ENCODE data around the gene ZNF687.

ZNF687 gene

DNA sequence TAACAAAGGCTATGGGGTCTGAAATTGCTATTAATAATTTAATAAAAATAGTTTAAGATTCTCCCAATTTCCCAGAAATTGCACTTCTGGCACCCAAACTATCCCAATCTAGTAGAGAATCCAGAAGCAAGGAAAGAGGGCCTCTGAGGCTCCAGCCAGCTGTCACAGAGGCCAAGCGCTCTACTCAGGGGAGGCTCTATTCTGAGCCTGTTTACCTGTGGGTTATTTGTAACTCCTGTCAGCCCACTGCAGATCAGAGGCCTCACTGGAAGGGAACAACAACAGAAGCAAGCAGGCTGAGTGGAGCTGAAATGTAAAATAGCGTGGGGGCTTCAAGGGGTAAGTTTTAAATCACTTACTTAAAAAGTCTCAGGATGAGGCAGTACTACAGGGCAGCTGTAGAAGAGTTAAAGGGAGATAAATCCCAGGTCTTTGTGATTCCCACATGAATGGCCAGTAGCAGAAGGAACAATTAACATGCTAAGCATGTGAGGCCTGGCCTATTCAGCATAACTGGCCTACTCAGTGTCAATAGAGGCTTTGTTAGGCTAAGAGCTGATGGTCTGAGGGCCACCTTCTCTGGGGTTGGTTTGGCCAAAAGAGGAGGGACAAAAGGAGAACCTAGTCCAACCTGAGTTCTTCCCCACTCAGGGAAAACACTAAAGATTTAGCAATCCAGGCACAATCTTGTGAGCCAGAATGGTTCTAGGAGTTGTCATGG lies 12.8 kb downstream of the ZNF687 start:
- H3K27ac ChIP-seq (replicated peaks) = no peak overlapping the region
- TF ChIP-seq, protein P1, sequence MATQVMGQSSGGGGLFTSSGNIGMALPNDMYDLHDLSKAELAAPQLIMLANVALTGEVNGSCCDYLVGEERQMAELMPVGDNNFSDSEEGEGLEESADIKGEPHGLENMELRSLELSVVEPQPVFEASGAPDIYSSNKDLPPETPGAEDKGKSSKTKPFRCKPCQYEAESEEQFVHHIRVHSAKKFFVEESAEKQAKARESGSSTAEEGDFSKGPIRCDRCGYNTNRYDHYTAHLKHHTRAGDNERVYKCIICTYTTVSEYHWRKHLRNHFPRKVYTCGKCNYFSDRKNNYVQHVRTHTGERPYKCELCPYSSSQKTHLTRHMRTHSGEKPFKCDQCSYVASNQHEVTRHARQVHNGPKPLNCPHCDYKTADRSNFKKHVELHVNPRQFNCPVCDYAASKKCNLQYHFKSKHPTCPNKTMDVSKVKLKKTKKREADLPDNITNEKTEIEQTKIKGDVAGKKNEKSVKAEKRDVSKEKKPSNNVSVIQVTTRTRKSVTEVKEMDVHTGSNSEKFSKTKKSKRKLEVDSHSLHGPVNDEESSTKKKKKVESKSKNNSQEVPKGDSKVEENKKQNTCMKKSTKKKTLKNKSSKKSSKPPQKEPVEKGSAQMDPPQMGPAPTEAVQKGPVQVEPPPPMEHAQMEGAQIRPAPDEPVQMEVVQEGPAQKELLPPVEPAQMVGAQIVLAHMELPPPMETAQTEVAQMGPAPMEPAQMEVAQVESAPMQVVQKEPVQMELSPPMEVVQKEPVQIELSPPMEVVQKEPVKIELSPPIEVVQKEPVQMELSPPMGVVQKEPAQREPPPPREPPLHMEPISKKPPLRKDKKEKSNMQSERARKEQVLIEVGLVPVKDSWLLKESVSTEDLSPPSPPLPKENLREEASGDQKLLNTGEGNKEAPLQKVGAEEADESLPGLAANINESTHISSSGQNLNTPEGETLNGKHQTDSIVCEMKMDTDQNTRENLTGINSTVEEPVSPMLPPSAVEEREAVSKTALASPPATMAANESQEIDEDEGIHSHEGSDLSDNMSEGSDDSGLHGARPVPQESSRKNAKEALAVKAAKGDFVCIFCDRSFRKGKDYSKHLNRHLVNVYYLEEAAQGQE (IDR thresholded peaks at IDR 0.05; ENCODE audit: insufficient replicate concordance, low read depth) = no peak
- TF ChIP-seq SPI1 (IDR thresholded peaks at IDR 0.05; ENCODE audit: borderline replicate concordance, low read depth) = no peak
- no peak for TF ChIP-seq POLR2AphosphoS5 (IDR thresholded peaks at IDR 0.05; ENCODE audit: low read depth)
- TF ChIP-seq GABPA (IDR thresholded peaks at IDR 0.05; ENCODE audit: low read depth) = no peak
- TF ChIP-seq CTCF (IDR thresholded peaks at IDR 0.05; ENCODE audit: insufficient read depth, low read length) = no peak
- H3K4me3 ChIP-seq (replicated peaks; ENCODE audit: insufficient read depth, low read length) = no peak overlapping the region
- no peaks in the 10 kb centered on the region for H3K27me3 ChIP-seq (ENCODE audit: insufficient read depth, poor library complexity, severe bottlenecking)
- no peak for DNase-seq (ENCODE audit: low read depth in 1 of 2, low spot score in 1 of 2)

DNA sequence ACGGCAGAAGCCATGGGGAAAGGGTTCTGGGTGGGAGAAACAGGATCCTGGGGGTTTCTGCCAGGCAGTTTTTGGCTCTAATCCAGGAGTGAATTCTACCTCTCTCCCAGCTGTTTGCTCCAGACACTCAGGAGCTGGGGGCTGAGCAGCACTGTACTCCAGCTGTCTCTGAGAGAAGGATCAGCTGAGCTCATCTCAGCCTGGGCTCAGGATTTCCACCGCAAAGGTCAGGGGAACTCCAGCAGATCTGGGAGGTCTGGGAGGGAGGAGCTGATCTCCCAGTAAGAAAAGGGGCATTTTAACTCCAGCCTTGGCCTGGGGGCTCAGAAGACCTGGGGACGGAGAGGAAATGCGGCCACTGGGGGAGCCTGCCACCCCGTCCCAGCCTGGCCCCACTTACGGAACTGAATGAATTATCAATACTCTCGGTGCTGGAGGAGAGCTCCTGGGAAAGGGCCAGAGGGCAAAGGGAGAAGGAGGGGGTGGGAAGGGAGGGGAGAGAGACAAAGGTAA lies 27.8 kb downstream of the ZNF687 start:
- Histone ChIP-seq H3K27ac (replicated peaks) (no peak overlapping the region), H3K27me3 (ENCODE audit: insufficient read depth, poor library complexity, severe bottlenecking) (no peaks in the 10 kb centered on the region), H3K4me3 (replicated peaks; ENCODE audit: insufficient read depth, low read length) (no peak overlapping the region)
- TF ChIP-seq, protein P1 (IDR thresholded peaks at IDR 0.05; ENCODE audit: insufficient replicate concordance, low read depth) = no peak
- TF ChIP-seq CTCF (IDR thresholded peaks at IDR 0.05; ENCODE audit: insufficient read depth, low read length) (no peak), GABPA (IDR thresholded peaks at IDR 0.05; ENCODE audit: low read depth) (no peak), SPI1 (IDR thresholded peaks at IDR 0.05; ENCODE audit: borderline replicate concordance, low read depth) (no peak), POLR2AphosphoS5 (IDR thresholded peaks at IDR 0.05; ENCODE audit: low read depth) (no peak)
- DNase-seq (ENCODE audit: low read depth in 1 of 2, low spot score in 1 of 2) = no peak

- Histone ChIP-seq H3K27ac (replicated peaks) (no peak overlapping the region), H3K27me3 (ENCODE audit: insufficient read depth, poor library complexity, severe bottlenecking) (no peaks in the 10 kb centered on the region), H3K4me3 (replicated peaks; ENCODE audit: insufficient read depth, low read length) (no peak overlapping the region)
- TF ChIP-seq CTCF (IDR thresholded peaks at IDR 0.05; ENCODE audit: insufficient read depth, low read length) (no peak), GABPA (IDR thresholded peaks at IDR 0.05; ENCODE audit: low read depth) (no peak), SPI1 (IDR thresholded peaks at IDR 0.05; ENCODE audit: borderline replicate concordance, low read depth) (no peak), POLR2AphosphoS5 (IDR thresholded peaks at IDR 0.05; ENCODE audit: low read depth) (no peak)
- TF ChIP-seq, protein P1 (IDR thresholded peaks at IDR 0.05; ENCODE audit: insufficient replicate concordance, low read depth) = no peak
- no peak for DNase-seq (ENCODE audit: low read depth in 1 of 2, low spot score in 1 of 2)
Observed at GRCh38 chr1:151311011-151311410, 28.9 kb downstream of the ZNF687 start.
